ENCODE results near the gene SEZ6L2.

Gene SEZ6L2

DNA sequence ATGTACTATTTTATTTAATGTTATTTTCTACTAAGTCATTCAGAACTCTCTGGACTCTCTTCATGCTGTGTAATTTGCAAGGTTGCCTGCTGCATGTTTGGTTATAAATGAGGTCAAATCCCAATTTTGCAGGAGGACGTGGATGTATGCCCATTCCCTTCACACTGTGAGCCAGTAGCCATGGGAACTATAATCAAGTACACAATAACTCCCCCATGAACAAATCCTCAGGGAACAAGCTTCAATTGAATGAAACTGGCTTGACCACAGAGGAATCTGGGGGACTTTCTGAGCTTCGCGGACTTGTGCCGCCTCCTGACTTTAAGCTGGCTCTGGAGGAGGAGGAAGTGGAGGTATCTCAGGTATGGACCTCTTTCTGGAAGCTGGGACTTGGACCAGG is 41.3 kb upstream of the SEZ6L2 start:
- no peak for TF ChIP-seq TCF12 (IDR thresholded peaks at IDR 0.05; ENCODE audit: low read depth)
- no peak for TF ChIP-seq ZBTB7A (IDR thresholded peaks at IDR 0.05; ENCODE audit: low read depth)
- TF ChIP-seq NFIC (IDR thresholded peaks at IDR 0.05), result no peak
- TF ChIP-seq YY1 (IDR thresholded peaks at IDR 0.05; ENCODE audit: low read depth), result no peak
- TF ChIP-seq, protein P1, sequence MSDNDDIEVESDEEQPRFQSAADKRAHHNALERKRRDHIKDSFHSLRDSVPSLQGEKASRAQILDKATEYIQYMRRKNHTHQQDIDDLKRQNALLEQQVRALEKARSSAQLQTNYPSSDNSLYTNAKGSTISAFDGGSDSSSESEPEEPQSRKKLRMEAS (IDR thresholded peaks at IDR 0.05), result no peak
- TF ChIP-seq FOXM1 (IDR thresholded peaks at IDR 0.05; ENCODE audit: borderline replicate concordance, low read depth), result no peak
- no peak for TF ChIP-seq RAD21 (IDR thresholded peaks at IDR 0.05; ENCODE audit: low read depth)
- no peak for TF ChIP-seq CEBPB (IDR thresholded peaks at IDR 0.05)
- no peak for TF ChIP-seq CREB1 (IDR thresholded peaks at IDR 0.05; ENCODE audit: low read depth)
- TF ChIP-seq EP300 (IDR thresholded peaks at IDR 0.05; ENCODE audit: borderline replicate concordance), result no peak
- no peak for TF ChIP-seq TAF1 (IDR thresholded peaks at IDR 0.05; ENCODE audit: low read depth)
- no peak for TF ChIP-seq EGR1 (IDR thresholded peaks at IDR 0.05)

DNA sequence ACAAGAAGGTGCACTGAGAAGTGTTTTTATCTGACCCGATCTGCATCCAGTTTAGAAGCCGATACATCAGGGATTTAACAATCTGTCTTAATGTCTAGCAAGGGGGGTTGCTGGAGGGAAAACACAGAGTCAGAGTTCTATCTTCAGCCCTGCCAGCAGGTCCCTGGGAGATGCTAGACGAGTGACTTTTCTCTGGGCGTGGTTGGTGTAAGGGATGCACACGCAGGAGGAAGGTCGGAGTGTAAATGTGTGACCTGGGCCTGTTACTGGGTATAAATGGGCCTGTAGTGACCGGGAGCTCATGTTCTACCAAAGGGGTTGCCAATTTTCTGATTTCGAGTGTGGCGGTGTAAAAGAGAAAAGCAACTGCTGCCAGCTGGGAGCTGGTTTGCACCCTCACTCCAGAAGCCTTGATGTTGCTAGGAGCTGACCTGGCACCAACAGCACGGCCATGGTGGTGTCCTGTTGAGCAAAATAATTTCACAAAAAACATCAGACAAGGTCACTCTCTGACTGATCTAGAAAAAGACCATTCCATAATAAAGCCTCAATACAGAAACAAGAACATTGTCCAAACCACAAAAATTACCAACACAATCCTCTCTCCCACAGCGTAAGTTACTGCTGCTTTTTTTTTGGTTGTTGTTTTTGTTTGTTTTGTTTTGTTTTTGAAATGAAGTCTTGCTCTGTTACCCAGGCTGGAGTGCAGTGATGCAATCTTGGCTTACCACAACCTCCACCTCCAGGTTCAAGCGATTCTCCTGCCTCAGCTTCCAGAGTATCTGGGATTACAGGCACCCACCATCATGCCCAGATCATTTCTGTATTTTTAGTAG is 27.9 kb upstream of the SEZ6L2 start:
- TF ChIP-seq YY1 (IDR thresholded peaks at IDR 0.05; ENCODE audit: low read depth) (no peak), CREB1 (IDR thresholded peaks at IDR 0.05; ENCODE audit: low read depth) (no peak), RAD21 (IDR thresholded peaks at IDR 0.05; ENCODE audit: low read depth) (no peak)
- TF ChIP-seq, protein P2, sequence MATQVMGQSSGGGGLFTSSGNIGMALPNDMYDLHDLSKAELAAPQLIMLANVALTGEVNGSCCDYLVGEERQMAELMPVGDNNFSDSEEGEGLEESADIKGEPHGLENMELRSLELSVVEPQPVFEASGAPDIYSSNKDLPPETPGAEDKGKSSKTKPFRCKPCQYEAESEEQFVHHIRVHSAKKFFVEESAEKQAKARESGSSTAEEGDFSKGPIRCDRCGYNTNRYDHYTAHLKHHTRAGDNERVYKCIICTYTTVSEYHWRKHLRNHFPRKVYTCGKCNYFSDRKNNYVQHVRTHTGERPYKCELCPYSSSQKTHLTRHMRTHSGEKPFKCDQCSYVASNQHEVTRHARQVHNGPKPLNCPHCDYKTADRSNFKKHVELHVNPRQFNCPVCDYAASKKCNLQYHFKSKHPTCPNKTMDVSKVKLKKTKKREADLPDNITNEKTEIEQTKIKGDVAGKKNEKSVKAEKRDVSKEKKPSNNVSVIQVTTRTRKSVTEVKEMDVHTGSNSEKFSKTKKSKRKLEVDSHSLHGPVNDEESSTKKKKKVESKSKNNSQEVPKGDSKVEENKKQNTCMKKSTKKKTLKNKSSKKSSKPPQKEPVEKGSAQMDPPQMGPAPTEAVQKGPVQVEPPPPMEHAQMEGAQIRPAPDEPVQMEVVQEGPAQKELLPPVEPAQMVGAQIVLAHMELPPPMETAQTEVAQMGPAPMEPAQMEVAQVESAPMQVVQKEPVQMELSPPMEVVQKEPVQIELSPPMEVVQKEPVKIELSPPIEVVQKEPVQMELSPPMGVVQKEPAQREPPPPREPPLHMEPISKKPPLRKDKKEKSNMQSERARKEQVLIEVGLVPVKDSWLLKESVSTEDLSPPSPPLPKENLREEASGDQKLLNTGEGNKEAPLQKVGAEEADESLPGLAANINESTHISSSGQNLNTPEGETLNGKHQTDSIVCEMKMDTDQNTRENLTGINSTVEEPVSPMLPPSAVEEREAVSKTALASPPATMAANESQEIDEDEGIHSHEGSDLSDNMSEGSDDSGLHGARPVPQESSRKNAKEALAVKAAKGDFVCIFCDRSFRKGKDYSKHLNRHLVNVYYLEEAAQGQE (IDR thresholded peaks at IDR 0.05; ENCODE audit: low read depth), result no peak
- TF ChIP-seq, protein P3, sequence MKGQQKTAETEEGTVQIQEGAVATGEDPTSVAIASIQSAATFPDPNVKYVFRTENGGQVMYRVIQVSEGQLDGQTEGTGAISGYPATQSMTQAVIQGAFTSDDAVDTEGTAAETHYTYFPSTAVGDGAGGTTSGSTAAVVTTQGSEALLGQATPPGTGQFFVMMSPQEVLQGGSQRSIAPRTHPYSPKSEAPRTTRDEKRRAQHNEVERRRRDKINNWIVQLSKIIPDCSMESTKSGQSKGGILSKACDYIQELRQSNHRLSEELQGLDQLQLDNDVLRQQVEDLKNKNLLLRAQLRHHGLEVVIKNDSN (IDR thresholded peaks at IDR 0.05), result no peak

DNA sequence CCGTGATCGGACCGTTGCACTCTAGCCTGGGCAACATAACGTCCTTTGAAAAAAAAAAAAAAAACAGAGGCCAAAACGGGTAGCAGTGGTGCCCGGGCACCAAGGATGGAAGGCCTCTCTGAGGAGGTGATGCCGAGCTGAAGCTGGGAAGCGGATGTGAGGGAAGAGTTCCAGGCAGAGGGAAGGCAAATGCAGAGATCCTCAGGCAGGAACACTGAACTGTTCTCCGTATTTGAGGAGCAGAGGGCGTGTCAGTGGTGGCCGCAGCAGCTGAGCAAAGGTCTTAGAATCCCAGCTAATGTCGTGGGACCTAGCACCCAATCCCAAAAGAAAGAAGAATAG is 27.3 kb upstream of the SEZ6L2 start:
- TF ChIP-seq TEAD4 (IDR thresholded peaks at IDR 0.05), result no peak
- TF ChIP-seq, protein P1 (IDR thresholded peaks at IDR 0.05), result no peak
- TF ChIP-seq ZBTB7A (IDR thresholded peaks at IDR 0.05; ENCODE audit: low read depth), result no peak

DNA sequence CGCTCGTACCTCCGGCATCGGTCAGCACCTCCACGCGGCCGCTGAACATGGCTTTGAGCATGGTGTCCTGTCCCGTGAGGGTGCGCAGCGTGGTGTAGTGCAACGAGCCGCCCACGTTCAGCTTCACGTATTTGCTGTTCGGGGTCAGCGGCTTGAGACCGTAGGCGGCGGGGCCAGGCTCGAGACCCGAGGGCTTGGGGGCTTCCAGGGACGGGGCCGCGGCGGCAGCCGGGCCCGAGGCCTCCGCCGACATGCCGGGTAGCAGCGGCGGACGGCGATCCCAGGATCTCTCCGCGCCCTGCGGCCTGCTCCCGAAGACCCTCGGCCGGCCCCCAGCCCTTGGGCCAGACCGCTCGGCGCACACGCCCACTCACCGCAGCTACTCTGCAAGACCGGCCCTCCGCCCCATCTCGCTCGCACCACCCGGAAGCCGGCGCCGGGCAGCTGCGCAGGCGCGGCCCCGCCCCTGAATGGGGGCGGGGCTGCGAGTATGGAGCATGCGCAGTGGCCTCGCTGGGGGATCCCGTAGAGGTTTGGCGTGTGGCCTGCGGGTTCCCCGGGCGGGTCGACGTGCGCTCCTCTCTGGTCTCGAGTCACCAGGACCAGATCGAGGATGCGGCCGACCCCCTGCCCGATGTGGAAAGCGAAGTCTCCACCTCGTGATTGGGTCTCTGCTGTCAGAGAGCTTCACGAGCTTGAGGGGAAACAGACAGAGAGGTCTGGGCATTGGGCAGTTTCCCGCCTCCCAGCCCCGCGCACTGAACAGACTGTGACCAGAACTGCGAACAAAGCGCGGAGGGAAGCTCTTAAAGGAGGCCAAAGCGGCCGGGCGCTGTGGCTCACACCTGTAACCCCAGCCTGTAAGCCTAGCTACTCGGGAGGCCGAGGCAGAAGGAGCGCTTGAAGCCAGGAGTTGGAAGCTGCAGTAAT is 26.7 kb upstream of the SEZ6L2 start, which contains the start of gene KCTD13:
TSS of gene KCTD13 (minus strand) at position 446 of the 930 bp plus-strand sequence. CDS start at position 253, 193 bp downstream.
- TF ChIP-seq, protein P1 (IDR thresholded peaks at IDR 0.05), result peak; percentile 77
- TF ChIP-seq CREB1 (IDR thresholded peaks at IDR 0.05; ENCODE audit: low read depth) (no peak), RAD21 (IDR thresholded peaks at IDR 0.05; ENCODE audit: low read depth) (no peak; the same call in 1 of the 2 replicates), NFIC (IDR thresholded peaks at IDR 0.05) (peak; percentile 52), TEAD4 (IDR thresholded peaks at IDR 0.05) (no peak), FOXM1 (IDR thresholded peaks at IDR 0.05; ENCODE audit: borderline replicate concordance, low read depth) (no peak), EGR1 (IDR thresholded peaks at IDR 0.05) (peak; percentile 86), EP300 (IDR thresholded peaks at IDR 0.05; ENCODE audit: borderline replicate concordance) (no peak), CEBPB (IDR thresholded peaks at IDR 0.05) (no peak), TAF1 (IDR thresholded peaks at IDR 0.05; ENCODE audit: low read depth) (peak; percentile 88; the same call in 1 of the 2 replicates), ZBTB7A (IDR thresholded peaks at IDR 0.05; ENCODE audit: low read depth) (peak; percentile 95), TCF12 (IDR thresholded peaks at IDR 0.05; ENCODE audit: low read depth) (peak; percentile 33; the same call in 1 of the 2 replicates), YY1 (IDR thresholded peaks at IDR 0.05; ENCODE audit: low read depth) (no peak)
- TF ChIP-seq, protein P3 (IDR thresholded peaks at IDR 0.05), result no peak; the same call in 1 of the 2 replicates
- TF ChIP-seq, protein P2 (IDR thresholded peaks at IDR 0.05; ENCODE audit: low read depth), result no peak
